CD14-positive monocyte (primary cell): Measurements from ENCODE around the gene NHLRC3. TPM values are rescaled to one million over a fixed set of nuclear protein-coding genes. Genes with fewer than 3 reads are reported as not detected.

Experiments
- DNase-seq, 3 donors: peaks; one replicate each; pipeline ENCODE4 v3.0.0-alpha.2; 2011 to 2022
- H2AFZ ChIP-seq: 2 replicates; pipeline ENCODE4 v1.6.0; 2012; ENCODE audit warnings: mild to moderate bottlenecking, low read depth, low read length, inconsistent platforms; ENCODE audit not compliant: insufficient read depth, poor library complexity, severe bottlenecking
- H3K27ac ChIP-seq, 2 donors: 1 replicate in 1 of 2; 2 replicates in 1 of 2; pipeline ENCODE4 v1.5.1; 2012 to 2013; ENCODE audit warnings: low read length in 2 of 2, control low read depth in 1 of 2, inconsistent platforms in 1 of 2, low read depth in 1 of 2, mild to moderate bottlenecking in 1 of 2
- H3K27me3 ChIP-seq, 2 donors: one replicate each; pipeline versions ENCODE4 v1.6.0 to v1.6.1; 2011 to 2013; ENCODE audit warnings: low read length in 2 of 2; ENCODE audit not compliant: control insufficient read depth in 2 of 2, insufficient read depth in 2 of 2
- H3K36me3 ChIP-seq, 2 donors: replicated peaks in 1 of 2; 1 replicate in 1 of 2; 2 replicates in 1 of 2; pipeline versions ENCODE4 v1.5.1 to v1.6.1; 2012 to 2013; ENCODE audit warnings: low read length in 2 of 2, control low read depth in 1 of 2, inconsistent platforms in 1 of 2, mild to moderate bottlenecking in 1 of 2; ENCODE audit not compliant: insufficient read depth in 2 of 2, control insufficient read depth in 1 of 2
- H3K4me1 ChIP-seq, 2 donors: 1 replicate in 1 of 2; 2 replicates in 1 of 2; pipeline versions ENCODE4 v1.5.1 to v1.6.1; 2012 to 2013; ENCODE audit warnings: low read length in 2 of 2, control low read depth in 1 of 2, inconsistent platforms in 1 of 2, mild to moderate bottlenecking in 1 of 2, moderate library complexity in 1 of 2; ENCODE audit not compliant: insufficient read depth in 2 of 2, control insufficient read depth in 1 of 2
- H3K4me2 ChIP-seq: replicated peaks from 2 replicates; pipeline ENCODE3; 2012; ENCODE audit warnings: low read length, moderate library complexity, mild to moderate bottlenecking; ENCODE audit not compliant: poor library complexity, severe bottlenecking; ENCODE audit errors: extremely low read depth
- H3K4me3 ChIP-seq, 3 experiments: fragments of 200-600 bp in 1 of 3; sonication (generic) in 1 of 3; replicated peaks in 1 of 3; 1 replicate in 2 of 3; 2 replicates in 1 of 3; pipeline ENCODE4 v1.5.1; 2011 to 2013; ENCODE audit warnings: low read length in 3 of 3, mild to moderate bottlenecking in 3 of 3, control low read depth in 2 of 3, low read depth in 2 of 3, inconsistent platforms in 1 of 3, moderate library complexity in 1 of 3
- H3K79me2 ChIP-seq: 2 replicates; pipeline ENCODE4 v1.6.0; 2012; ENCODE audit warnings: mild to moderate bottlenecking, control low read depth, inconsistent platforms, low read length, moderate library complexity; ENCODE audit not compliant: insufficient read depth
- H3K9ac ChIP-seq: 2 replicates; pipeline ENCODE4 v1.6.0; 2017; ENCODE audit warnings: low read length, mild to moderate bottlenecking; ENCODE audit not compliant: insufficient read depth, poor library complexity, severe bottlenecking
- H3K9me3 ChIP-seq, 2 donors: replicated peaks in 1 of 2; 1 replicate in 1 of 2; 2 replicates in 1 of 2; pipeline versions ENCODE4 v1.5.1 to v1.6.1; 2012 to 2013; ENCODE audit warnings: low read length in 2 of 2, control low read depth in 1 of 2; ENCODE audit not compliant: control insufficient read depth in 1 of 2, insufficient read depth in 1 of 2
- H4K20me1 ChIP-seq: 2 replicates; pipeline ENCODE4 v1.6.0; 2012; ENCODE audit warnings: mild to moderate bottlenecking, low read length, control low read depth, moderate library complexity; ENCODE audit not compliant: insufficient read depth
- H3K27ac Mint-ChIP-seq, 7 donors: one replicate each; pipeline ENCODE4 v1.8.0; 2020; ENCODE audit warnings: mild to moderate bottlenecking in 7 of 7, mixed read lengths in 7 of 7, moderate library complexity in 6 of 7, inconsistent platforms in 2 of 7
- H3K27me3 Mint-ChIP-seq, 3 donors: one replicate each; pipeline ENCODE4 v1.8.0; 2021 to 2022; ENCODE audit warnings: low read depth in 3 of 3, mild to moderate bottlenecking in 3 of 3, mixed read lengths in 3 of 3, moderate library complexity in 3 of 3, inconsistent platforms in 1 of 3
- H3K36me3 Mint-ChIP-seq, 2 donors: one replicate each; pipeline ENCODE4 v1.8.0; 2020; ENCODE audit warnings: mixed read lengths in 2 of 2, inconsistent platforms in 1 of 2, mild to moderate bottlenecking in 1 of 2
- H3K4me1 Mint-ChIP-seq: one replicate; pipeline ENCODE4 v1.8.0; 2020; ENCODE audit warnings: mild to moderate bottlenecking, mixed read lengths
- H3K4me3 Mint-ChIP-seq, 2 donors: one replicate each; pipeline ENCODE4 v1.8.0; 2020; ENCODE audit warnings: mild to moderate bottlenecking in 2 of 2, mixed read lengths in 2 of 2, moderate library complexity in 1 of 2
- H3K9me3 Mint-ChIP-seq, 7 donors: one replicate each; pipeline ENCODE4 v1.8.0; 2020 to 2022; ENCODE audit warnings: mixed read lengths in 7 of 7, mild to moderate bottlenecking in 6 of 7, moderate library complexity in 6 of 7, inconsistent platforms in 2 of 7
- WGBS: methylation state at CpG from one replicate; pipeline ENCODE4 v1.1.5; 2013; ENCODE audit warnings: missing lambda C conversion rate; ENCODE audit not compliant: insufficient coverage; 5-methylcytosine and 5-hydroxymethylcytosine counted together
- intact Hi-C, 2 donors: fragments of 100-400 bp; cut with micrococcal nuclease; formaldehyde crosslinking; loops; one replicate each; pipeline versions ENCODE4 v1.15.0 to v1.15.1; 2023
- polyA plus RNA-seq, 3 donors: library from polyadenylated mRNA; depleted of rRNA in 1 of 3; unstranded in 2 of 3; stranded (reverse) in 1 of 3; fragments of 300-500 nt in 2 of 3; fragments of >200 nt in 1 of 3; fragmentation: Illumina TruSeq in 2 of 3; gene quantifications; 1 replicate in 2 of 3; 2 replicates in 1 of 3; pipeline ENCODE4 v1.2.3, GENCODE V29; 2012 to 2021
- TF ChIP-seq, protein P1 (sequence below): fragments of 200-600 bp; IDR thresholded peaks from one replicate; pipeline ENCODE4 v1.8.0; 2022; ENCODE audit warnings: antibody characterized with exemption, mild to moderate bottlenecking

Gene NHLRC3
- polyA plus RNA-seq, 3 donors: 12.8 to 17.7 (median 13.0) TPM

GRCh38 chr13:39040206-39040605 is 1.9 kb downstream of the NHLRC3 start:
- H2AFZ ChIP-seq: peak overlapping the region; percentile 30
- peak overlapping the region; percentile 81 for H3K4me2 ChIP-seq
- no CpG with 5 or more reads among the region's 1 CpG for WGBS
- intact Hi-C loops: no loop called here
- peak overlapping the region; percentile 24 to 84 (median 29) for H3K4me3 ChIP-seq
- H3K27ac ChIP-seq: peak overlapping the region; percentile 64 to 91
- H3K4me1 ChIP-seq: peaks cover 42 to 47% of the 10 kb centered on the region in 2 donors
- DNase-seq: peak in 1 of 3 donors; percentile 28
- no peaks in the 10 kb centered on the region for H3K9me3 ChIP-seq
- H3K4me3 Mint-ChIP-seq: peak overlapping the region; percentile 93 to 99
- H3K79me2 ChIP-seq: peaks cover 78% of the 10 kb centered on the region
- H3K9ac ChIP-seq: peak overlapping the region; percentile 12
- H3K36me3 Mint-ChIP-seq: peaks cover 25 to 26% of the 10 kb centered on the region in 2 donors
- no peaks in the 10 kb centered on the region for H3K27me3 ChIP-seq
- peaks cover 20% of the 10 kb centered on the region for H4K20me1 ChIP-seq
- H3K4me1 Mint-ChIP-seq: peaks cover 43% of the 10 kb centered on the region
- H3K27ac Mint-ChIP-seq: peak overlapping the region; percentile 96 to 99 (median 97)
- no peaks in the 10 kb centered on the region for H3K9me3 Mint-ChIP-seq
- H3K36me3 ChIP-seq: peaks cover 12 to 28% of the 10 kb centered on the region in 2 donors
- TF ChIP-seq, protein P1, sequence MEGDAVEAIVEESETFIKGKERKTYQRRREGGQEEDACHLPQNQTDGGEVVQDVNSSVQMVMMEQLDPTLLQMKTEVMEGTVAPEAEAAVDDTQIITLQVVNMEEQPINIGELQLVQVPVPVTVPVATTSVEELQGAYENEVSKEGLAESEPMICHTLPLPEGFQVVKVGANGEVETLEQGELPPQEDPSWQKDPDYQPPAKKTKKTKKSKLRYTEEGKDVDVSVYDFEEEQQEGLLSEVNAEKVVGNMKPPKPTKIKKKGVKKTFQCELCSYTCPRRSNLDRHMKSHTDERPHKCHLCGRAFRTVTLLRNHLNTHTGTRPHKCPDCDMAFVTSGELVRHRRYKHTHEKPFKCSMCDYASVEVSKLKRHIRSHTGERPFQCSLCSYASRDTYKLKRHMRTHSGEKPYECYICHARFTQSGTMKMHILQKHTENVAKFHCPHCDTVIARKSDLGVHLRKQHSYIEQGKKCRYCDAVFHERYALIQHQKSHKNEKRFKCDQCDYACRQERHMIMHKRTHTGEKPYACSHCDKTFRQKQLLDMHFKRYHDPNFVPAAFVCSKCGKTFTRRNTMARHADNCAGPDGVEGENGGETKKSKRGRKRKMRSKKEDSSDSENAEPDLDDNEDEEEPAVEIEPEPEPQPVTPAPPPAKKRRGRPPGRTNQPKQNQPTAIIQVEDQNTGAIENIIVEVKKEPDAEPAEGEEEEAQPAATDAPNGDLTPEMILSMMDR: no peak
- peaks cover 0 to 3% (median 2%) of the 10 kb centered on the region in 3 donors for H3K27me3 Mint-ChIP-seq

GRCh38 chr13:39044536-39044935 is 6.3 kb downstream of the NHLRC3 start:
- peak overlapping the region in 1 of 7 donors; percentile 43 for H3K27ac Mint-ChIP-seq

More at GRCh38 chr13:39044536-39044935, 6.3 kb downstream of the NHLRC3 start:
- Mint-ChIP-seq H3K4me3 (no peak overlapping the region), H3K4me1 (peaks cover 21% of the 10 kb centered on the region), H3K9me3 (no peaks in the 10 kb centered on the region), H3K36me3 (peaks cover 48 to 56% of the 10 kb centered on the region in 2 donors), H3K27me3 (peaks cover 0 to 2% (median 0%) of the 10 kb centered on the region in 3 donors)
- Histone ChIP-seq H3K9ac (no peak overlapping the region), H3K4me1 (peaks cover 14 to 17% of the 10 kb centered on the region in 2 donors), H3K4me2 (no peak overlapping the region), H3K27me3 (no peaks in the 10 kb centered on the region), H3K27ac (peak overlapping the region in 1 of 2 donors; percentile 40), H3K9me3 (no peaks in the 10 kb centered on the region), H4K20me1 (no peaks in the 10 kb centered on the region), H3K36me3 (peaks cover 46 to 68% of the 10 kb centered on the region in 2 donors), H2AFZ (no peak overlapping the region), H3K4me3 (no peak overlapping the region), H3K79me2 (peaks cover 46% of the 10 kb centered on the region)
- intact Hi-C loops: no loop called here
- TF ChIP-seq, protein P1: no peak
- no peak for DNase-seq
- no CpG with 5 or more reads among the region's 3 CpGs for WGBS
